VCaP (cell line): ENCODE results near the gene FKBP10.

Experiments
- H3K27ac ChIP-seq: fragments of 450-650 bp; 2 replicates; pipeline ENCODE4 v1.5.1; 2017
- TF ChIP-seq, protein P1 (sequence below): fragments of 450-650 bp; conservative IDR thresholded peaks from 2 replicates; pipeline ENCODE4 v1.5.1; 2017; ENCODE audit warnings: mild to moderate bottlenecking, moderate library complexity

FKBP10 gene

GRCh38 chr17:41769985-41770384 lies 42.8 kb upstream of the FKBP10 start:
- H3K27ac ChIP-seq, result 0 out of 2 replicates have a peak overlapping the region, but pooled peaks have one; percentile 5
- TF ChIP-seq, protein P1, sequence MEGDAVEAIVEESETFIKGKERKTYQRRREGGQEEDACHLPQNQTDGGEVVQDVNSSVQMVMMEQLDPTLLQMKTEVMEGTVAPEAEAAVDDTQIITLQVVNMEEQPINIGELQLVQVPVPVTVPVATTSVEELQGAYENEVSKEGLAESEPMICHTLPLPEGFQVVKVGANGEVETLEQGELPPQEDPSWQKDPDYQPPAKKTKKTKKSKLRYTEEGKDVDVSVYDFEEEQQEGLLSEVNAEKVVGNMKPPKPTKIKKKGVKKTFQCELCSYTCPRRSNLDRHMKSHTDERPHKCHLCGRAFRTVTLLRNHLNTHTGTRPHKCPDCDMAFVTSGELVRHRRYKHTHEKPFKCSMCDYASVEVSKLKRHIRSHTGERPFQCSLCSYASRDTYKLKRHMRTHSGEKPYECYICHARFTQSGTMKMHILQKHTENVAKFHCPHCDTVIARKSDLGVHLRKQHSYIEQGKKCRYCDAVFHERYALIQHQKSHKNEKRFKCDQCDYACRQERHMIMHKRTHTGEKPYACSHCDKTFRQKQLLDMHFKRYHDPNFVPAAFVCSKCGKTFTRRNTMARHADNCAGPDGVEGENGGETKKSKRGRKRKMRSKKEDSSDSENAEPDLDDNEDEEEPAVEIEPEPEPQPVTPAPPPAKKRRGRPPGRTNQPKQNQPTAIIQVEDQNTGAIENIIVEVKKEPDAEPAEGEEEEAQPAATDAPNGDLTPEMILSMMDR, result no peak

DNA sequence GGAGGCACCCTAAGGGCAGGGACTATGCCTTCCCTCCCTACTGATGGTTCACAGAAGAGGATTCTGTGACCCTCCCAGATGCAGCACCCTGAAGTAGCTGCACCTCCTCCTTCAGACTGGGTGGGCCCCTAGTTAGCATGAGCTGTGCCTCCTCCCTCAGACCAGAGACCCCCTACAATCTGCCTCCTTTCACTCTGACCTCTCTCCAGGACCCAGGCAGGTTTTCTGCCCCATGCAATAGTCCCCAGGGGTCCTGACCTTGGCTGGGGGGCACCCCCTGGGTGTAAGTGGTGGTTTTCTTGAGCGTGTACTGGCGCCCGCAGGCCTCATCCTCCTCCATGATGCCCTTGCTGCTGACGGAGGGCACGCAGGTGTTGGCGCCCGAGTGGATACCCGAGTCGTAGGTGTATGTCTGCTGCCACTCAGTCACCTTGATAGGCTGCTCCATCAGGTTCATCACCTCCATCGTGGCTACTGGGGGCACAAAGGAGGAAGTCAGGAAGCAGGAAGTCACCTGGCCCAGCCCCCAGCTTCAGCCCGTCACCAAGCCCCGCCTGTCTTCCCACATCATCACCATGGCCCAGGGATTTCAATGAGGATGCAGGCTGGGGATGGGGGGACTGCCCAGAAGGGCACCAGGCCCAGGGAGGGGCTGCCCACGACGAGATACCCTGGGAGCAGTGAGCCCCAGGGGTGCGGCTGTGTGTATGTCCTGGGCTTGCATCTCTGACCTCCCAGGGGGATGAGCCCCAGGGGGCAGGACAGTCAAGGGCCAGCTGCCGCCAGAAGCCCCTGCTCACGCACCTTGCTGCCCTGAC lies 41.2 kb upstream of the FKBP10 start:
- TF ChIP-seq, protein P1, result no peak

DNA sequence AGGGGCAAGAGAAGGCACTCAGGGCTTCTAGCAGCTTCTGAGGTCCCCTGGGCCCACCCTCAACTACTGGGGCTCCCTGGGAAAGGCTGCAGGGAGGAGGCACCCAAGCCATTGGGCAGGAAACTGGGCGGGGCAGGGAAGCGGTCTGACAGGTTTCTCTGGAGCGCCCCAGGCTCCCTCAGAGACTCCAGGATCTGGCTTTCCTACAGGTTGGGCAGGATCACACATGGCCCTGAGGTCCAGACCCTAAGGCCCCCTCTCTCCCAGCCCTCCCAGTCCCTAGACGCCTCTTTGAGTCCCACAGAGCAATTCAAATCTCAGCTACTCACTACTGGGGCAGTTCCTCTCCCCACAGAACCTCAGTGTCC lies 40.6 kb upstream of the FKBP10 start:
- TF ChIP-seq, protein P1, result no peak
- peak overlapping the region; percentile 89 for H3K27ac ChIP-seq

More for the DNA sequence above, 41.2 kb upstream of the FKBP10 start:
- peak overlapping the region; percentile 89 for H3K27ac ChIP-seq

DNA sequence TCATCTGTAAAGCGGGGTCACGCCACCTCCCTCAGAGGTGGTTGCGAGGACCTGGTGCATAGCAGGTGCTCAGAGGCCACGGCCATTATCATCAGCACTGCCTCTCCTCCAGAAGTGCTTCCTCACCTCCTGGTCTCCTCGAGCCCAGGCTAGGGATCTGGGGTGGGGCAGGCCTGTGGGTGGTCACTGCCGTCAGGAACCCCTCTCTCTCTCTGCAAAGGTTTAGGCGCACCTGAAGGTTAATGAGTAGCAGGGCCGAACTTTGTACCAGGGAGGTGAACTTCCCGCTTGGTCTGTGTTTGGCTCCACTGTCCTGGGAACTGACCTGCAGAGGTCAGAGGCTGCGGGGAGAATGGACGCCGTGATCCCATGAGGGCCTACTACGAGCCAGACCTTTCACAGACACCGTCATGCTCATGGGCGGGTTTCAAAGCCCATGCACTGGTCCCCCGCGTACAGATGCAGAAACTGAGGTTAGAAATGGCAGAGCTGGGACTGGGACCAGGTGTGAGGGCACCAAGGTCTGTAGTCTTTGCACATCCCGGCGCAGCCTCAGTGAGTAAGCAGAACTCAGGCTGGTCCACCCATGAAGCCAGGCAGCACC lies 40.1 kb upstream of the FKBP10 start:
- TF ChIP-seq, protein P1, result no peak
- H3K27ac ChIP-seq, result peak overlapping the region; percentile 89

DNA sequence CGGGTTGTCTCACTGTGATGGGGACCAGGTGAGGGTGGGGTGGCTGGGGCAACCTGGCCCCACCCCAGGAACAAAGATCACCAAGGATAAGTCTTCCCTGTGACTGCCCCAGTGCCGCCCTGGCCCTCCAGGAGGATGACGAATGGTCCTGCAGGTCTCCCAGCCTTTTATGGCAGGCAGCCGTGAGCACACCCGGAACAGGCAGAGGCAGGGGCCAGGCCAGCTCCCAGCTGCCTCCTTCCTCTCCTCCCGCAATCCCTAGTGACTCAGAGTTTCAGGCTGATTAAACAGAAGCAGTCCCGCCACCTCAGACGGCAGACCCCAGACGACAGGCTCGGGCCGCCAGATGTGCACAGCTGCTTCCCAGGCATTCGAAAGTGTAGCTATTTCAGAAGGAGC lies 39.6 kb upstream of the FKBP10 start:
- H3K27ac ChIP-seq, result peak overlapping the region; percentile 89

GRCh38 chr17:41773731-41774193 lies 39.0 kb upstream of the FKBP10 start:
- TF ChIP-seq, protein P1, result no peak
- H3K27ac ChIP-seq, result peak overlapping the region; percentile 89

More for the DNA sequence above, 39.6 kb upstream of the FKBP10 start:
- TF ChIP-seq, protein P1, result no peak

DNA sequence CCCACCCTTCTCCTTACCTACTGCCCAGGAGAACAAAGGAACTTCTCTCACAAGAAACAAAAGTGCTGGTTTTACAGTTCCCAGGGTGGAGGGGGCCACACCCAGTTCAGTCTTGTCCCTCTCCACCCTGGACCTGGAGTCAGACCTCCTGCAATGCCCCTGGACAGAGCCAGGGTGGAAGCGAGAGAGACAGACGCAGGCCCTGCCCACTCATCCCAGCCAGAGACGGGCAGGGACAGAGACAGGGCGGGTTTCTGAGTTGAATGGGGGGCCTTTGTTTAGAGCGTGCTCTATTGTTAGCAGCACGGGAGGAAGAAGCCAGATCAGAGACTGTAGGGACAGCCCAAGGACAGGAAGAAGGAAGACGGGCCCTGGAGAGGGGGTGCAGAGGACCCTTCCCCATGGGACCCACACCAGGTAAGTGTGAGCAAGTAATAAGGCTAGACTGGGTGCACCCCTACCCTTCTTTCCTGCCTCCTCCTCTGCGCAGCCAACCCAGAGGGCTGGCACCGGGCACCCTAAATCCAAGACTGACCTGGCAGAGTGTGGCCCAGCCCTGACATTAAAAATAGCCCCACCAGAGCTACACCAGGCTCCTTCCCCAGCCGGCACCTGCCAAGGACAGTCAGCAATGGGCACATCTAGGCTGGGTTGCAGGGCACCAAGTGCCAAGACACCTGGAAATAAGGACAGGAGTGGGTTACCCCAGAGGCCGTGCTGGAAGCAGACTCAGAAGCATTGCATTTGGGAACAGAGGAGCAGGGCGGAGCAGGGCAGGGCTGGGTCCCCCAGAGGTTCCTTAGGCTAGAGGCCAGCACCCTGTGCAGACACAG lies 37.2 kb upstream of the FKBP10 start:
- H3K27ac ChIP-seq, result peak overlapping the region; percentile 89
- TF ChIP-seq, protein P1, result no peak

- H3K27ac ChIP-seq, result peak overlapping the region; percentile 89
Observed at GRCh38 chr17:41776262-41776900, 36.4 kb upstream of the FKBP10 start.
